Hepatocyte (in vitro differentiated cells): ENCODE measurements around the gene PLD1.

Source experiments
- CTCF ChIP-seq: fragments of 200-600 bp; sonication (generic); IDR thresholded peaks from 2 replicates; pipeline ENCODE4 v1.5.1; 2016; ENCODE audit warnings: antibody characterized with exemption, mild to moderate bottlenecking; ENCODE audit not compliant: poor library complexity
- EZH2phosphoT487 ChIP-seq: fragments of 200-600 bp; sonication (generic); IDR thresholded peaks from one replicate; pipeline ENCODE4 v1.6.1; 2018; ENCODE audit warnings: antibody characterized with exemption, mild to moderate bottlenecking, low read depth, moderate library complexity; ENCODE audit not compliant: unreplicated experiment, severe bottlenecking

- TF ChIP-seq CTCF, result no peak
- no peak for TF ChIP-seq EZH2phosphoT487
Measured at GRCh38 chr3:171799501-171799900, 10.8 kb downstream of the PLD1 start.
